ENCODE data around the gene SKIC3.

- TF ChIP-seq CTCF (IDR thresholded peaks at IDR 0.05) (no peak), ESRRA (CRISPR knock-in tag; IDR thresholded peaks at IDR 0.05; ENCODE audit: borderline replicate concordance) (no peak), ZNF232 (CRISPR knock-in tag; IDR thresholded peaks at IDR 0.05) (no peak), MAX (CRISPR knock-in tag; IDR thresholded peaks at IDR 0.05) (no peak), E2F4 (CRISPR knock-in tag; IDR thresholded peaks at IDR 0.05; ENCODE audit: borderline replicate concordance, low read depth) (no peak)
Measured at GRCh38 chr5:95565280-95565920, 10.6 kb upstream of the SKIC3 start.
